ENCODE measurements around the gene GPSM1. TPM values are rescaled to one million over a fixed set of nuclear protein-coding genes. Genes with fewer than 3 reads are reported as not detected.

Gene GPSM1
- total RNA-seq, 1 donor: 39.1 TPM

GRCh38 chr9:136303066-136303824 lies 24.1 kb upstream of the GPSM1 start:
- no peak overlapping the region for H3K27ac ChIP-seq (ENCODE audit: low read depth, low read length)
- no peak for DNase-seq (ENCODE audit: insufficient read length, low spot score, missing footprints)
- H3K79me2 ChIP-seq (ENCODE audit: insufficient read depth, low read length): no peaks in the 10 kb centered on the region
- H3K4me3 ChIP-seq (ENCODE audit: insufficient read depth, low read length): no peak overlapping the region
- H3K4me2 ChIP-seq (ENCODE audit: insufficient read depth, low read length): no peak overlapping the region
- H4K20me1 ChIP-seq (ENCODE audit: insufficient read depth, low read length): no peaks in the 10 kb centered on the region
- no peaks in the 10 kb centered on the region for H3K4me1 ChIP-seq (ENCODE audit: insufficient read depth, low read length)
- H3K36me3 ChIP-seq (ENCODE audit: insufficient read depth, low read length): no peaks in the 10 kb centered on the region
- no peaks in the 10 kb centered on the region for H3K9me3 ChIP-seq (ENCODE audit: low read depth, low read length)
- no peak overlapping the region for H2AFZ ChIP-seq (ENCODE audit: low read length)
- H3K27me3 ChIP-seq (ENCODE audit: insufficient read depth, low read length): no peaks in the 10 kb centered on the region
- TF ChIP-seq, protein P1, sequence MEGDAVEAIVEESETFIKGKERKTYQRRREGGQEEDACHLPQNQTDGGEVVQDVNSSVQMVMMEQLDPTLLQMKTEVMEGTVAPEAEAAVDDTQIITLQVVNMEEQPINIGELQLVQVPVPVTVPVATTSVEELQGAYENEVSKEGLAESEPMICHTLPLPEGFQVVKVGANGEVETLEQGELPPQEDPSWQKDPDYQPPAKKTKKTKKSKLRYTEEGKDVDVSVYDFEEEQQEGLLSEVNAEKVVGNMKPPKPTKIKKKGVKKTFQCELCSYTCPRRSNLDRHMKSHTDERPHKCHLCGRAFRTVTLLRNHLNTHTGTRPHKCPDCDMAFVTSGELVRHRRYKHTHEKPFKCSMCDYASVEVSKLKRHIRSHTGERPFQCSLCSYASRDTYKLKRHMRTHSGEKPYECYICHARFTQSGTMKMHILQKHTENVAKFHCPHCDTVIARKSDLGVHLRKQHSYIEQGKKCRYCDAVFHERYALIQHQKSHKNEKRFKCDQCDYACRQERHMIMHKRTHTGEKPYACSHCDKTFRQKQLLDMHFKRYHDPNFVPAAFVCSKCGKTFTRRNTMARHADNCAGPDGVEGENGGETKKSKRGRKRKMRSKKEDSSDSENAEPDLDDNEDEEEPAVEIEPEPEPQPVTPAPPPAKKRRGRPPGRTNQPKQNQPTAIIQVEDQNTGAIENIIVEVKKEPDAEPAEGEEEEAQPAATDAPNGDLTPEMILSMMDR (IDR thresholded peaks at IDR 0.05; ENCODE audit: extremely low read depth, low read depth, low read length): no peak

DNA sequence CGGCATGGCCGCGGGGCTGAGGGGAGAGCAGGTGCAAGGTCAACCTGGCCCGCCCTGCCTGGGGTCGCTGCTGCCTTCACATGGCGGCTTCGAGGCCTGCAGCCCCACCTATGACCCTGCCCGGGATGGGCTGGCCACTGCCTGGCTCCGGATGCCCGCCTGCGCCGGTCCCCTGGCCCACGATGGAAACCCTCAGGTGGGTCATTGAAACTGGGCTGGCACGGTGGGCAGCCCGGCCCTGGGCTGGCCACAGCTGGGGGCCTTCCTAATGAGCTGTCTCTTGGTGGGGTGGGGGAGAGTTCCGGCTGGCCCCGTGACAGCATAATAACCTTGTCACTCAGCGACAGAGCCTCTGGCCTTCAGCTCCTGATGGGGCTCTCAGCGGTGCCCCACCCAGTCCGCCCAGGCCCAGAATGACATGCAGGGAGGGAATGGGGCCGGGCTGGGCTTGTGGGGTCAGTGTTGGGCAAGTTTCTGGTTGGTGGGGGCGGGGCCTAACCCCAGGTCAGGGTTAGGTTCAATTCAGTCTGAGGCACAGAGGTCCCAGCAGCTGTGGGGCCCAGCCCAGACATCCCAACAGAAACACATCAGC lies 23.4 kb upstream of the GPSM1 start, which contains the start of gene CCDC187:
Gene CCDC187 (minus strand): TSS at position 270 of the 592 bp plus-strand sequence. CDS start 264 bp downstream, at position 6.
- no peak within 1 kb of the TSS for H3K4me2 ChIP-seq (ENCODE audit: insufficient read depth, low read length)
- no peaks in the 10 kb centered on the region for H3K9me3 ChIP-seq (ENCODE audit: low read depth, low read length)
- DNase-seq (ENCODE audit: insufficient read length, low spot score, missing footprints): no peak
- no peak within 1 kb of the TSS for H3K27ac ChIP-seq (ENCODE audit: low read depth, low read length)
- H3K4me3 ChIP-seq (ENCODE audit: insufficient read depth, low read length): no peak within 1 kb of the TSS
- H3K36me3 ChIP-seq (ENCODE audit: insufficient read depth, low read length): no peaks in the 10 kb centered on the region
- no peak within 1 kb of the TSS for H2AFZ ChIP-seq (ENCODE audit: low read length)
- no peaks in the 10 kb centered on the region for H3K79me2 ChIP-seq (ENCODE audit: insufficient read depth, low read length)
- no peaks in the 10 kb centered on the region for H4K20me1 ChIP-seq (ENCODE audit: insufficient read depth, low read length)
- H3K27me3 ChIP-seq (ENCODE audit: insufficient read depth, low read length): no peaks in the 10 kb centered on the region
- H3K4me1 ChIP-seq (ENCODE audit: insufficient read depth, low read length): no peaks in the 10 kb centered on the region
- TF ChIP-seq, protein P1 (IDR thresholded peaks at IDR 0.05; ENCODE audit: extremely low read depth, low read depth, low read length): no peak

- Histone ChIP-seq H3K4me2 (ENCODE audit: insufficient read depth, low read length) (no peak overlapping the region), H3K79me2 (ENCODE audit: insufficient read depth, low read length) (no peaks in the 10 kb centered on the region), H3K27me3 (ENCODE audit: insufficient read depth, low read length) (no peaks in the 10 kb centered on the region), H3K4me1 (ENCODE audit: insufficient read depth, low read length) (no peaks in the 10 kb centered on the region), H4K20me1 (ENCODE audit: insufficient read depth, low read length) (no peaks in the 10 kb centered on the region), H2AFZ (ENCODE audit: low read length) (no peak overlapping the region), H3K36me3 (ENCODE audit: insufficient read depth, low read length) (no peaks in the 10 kb centered on the region), H3K4me3 (ENCODE audit: insufficient read depth, low read length) (no peak overlapping the region), H3K27ac (ENCODE audit: low read depth, low read length) (no peak overlapping the region), H3K9me3 (ENCODE audit: low read depth, low read length) (no peaks in the 10 kb centered on the region)
- TF ChIP-seq, protein P1 (IDR thresholded peaks at IDR 0.05; ENCODE audit: extremely low read depth, low read depth, low read length): no peak
- no peak for DNase-seq (ENCODE audit: insufficient read length, low spot score, missing footprints)
Observed at GRCh38 chr9:136304456-136304855, 22.9 kb upstream of the GPSM1 start.

GRCh38 chr9:136304981-136305380 lies 22.4 kb upstream of the GPSM1 start:
- TF ChIP-seq, protein P1 (IDR thresholded peaks at IDR 0.05; ENCODE audit: extremely low read depth, low read depth, low read length): no peak
- Histone ChIP-seq H3K27me3 (ENCODE audit: insufficient read depth, low read length) (no peaks in the 10 kb centered on the region), H3K27ac (ENCODE audit: low read depth, low read length) (no peak overlapping the region), H3K36me3 (ENCODE audit: insufficient read depth, low read length) (no peaks in the 10 kb centered on the region), H3K4me1 (ENCODE audit: insufficient read depth, low read length) (no peaks in the 10 kb centered on the region), H3K4me3 (ENCODE audit: insufficient read depth, low read length) (no peak overlapping the region), H4K20me1 (ENCODE audit: insufficient read depth, low read length) (no peaks in the 10 kb centered on the region), H3K4me2 (ENCODE audit: insufficient read depth, low read length) (no peak overlapping the region), H2AFZ (ENCODE audit: low read length) (no peak overlapping the region), H3K9me3 (ENCODE audit: low read depth, low read length) (no peaks in the 10 kb centered on the region), H3K79me2 (ENCODE audit: insufficient read depth, low read length) (no peaks in the 10 kb centered on the region)
- no peak for DNase-seq (ENCODE audit: insufficient read length, low spot score, missing footprints)
